IPS-20b (cell line): ENCODE measurements around the gene MLIP.

Source experiments
- H3K27ac ChIP-seq: one replicate; pipeline ENCODE4 v1.5.1; 2013; ENCODE audit warnings: low read length
- H3K27me3 ChIP-seq: 2 replicates; pipeline ENCODE4 v1.6.1; 2013; ENCODE audit warnings: mild to moderate bottlenecking, low read length, inconsistent platforms; ENCODE audit not compliant: insufficient read depth
- H3K36me3 ChIP-seq: 2 replicates; pipeline ENCODE4 v1.6.1; 2013; ENCODE audit warnings: low read depth, mild to moderate bottlenecking, inconsistent platforms, low read length, moderate library complexity; ENCODE audit not compliant: insufficient read depth
- H3K4me1 ChIP-seq: 2 replicates; pipeline ENCODE4 v1.6.1; 2013; ENCODE audit warnings: mild to moderate bottlenecking, control low read depth, inconsistent platforms, low read length, moderate library complexity; ENCODE audit not compliant: insufficient read depth
- H3K4me3 ChIP-seq: 2 replicates; pipeline ENCODE4 v1.5.1; 2013; ENCODE audit warnings: mild to moderate bottlenecking, low read length, inconsistent platforms
- H3K9ac ChIP-seq: 2 replicates; pipeline ENCODE4 v1.6.1; 2013; ENCODE audit warnings: low read depth, mild to moderate bottlenecking, inconsistent platforms, low read length, moderate library complexity
- H3K9me3 ChIP-seq: 2 replicates; pipeline ENCODE4 v1.6.1; 2013; ENCODE audit warnings: mild to moderate bottlenecking, low read depth, low read length, inconsistent platforms; ENCODE audit not compliant: insufficient read depth

Gene MLIP

DNA sequence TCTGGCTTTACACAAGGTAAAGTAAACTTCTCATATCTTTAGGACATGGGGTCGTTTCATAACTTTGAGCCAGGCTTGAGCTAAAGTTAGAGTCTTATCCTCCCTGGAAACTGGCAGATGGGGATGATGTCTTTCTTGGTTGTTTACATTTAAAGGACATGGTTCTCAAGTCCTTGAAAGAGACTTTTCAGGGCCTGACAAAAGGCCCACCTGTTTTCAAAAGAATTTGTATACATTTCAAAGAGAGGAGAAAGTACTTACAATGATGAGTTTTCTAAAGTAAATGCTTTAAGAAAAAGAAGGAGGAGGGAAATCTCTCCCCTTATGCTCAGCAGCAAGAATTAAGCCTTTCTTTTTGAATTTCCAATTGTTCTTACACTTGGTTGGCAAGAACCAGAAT lies 151.3 kb downstream of the MLIP start:
- Histone ChIP-seq H3K9me3 (no peaks in the 10 kb centered on the region), H3K36me3 (no peaks in the 10 kb centered on the region), H3K4me3 (peak overlapping the region; percentile 25; the same call in 1 of the 2 replicates), H3K27me3 (no peaks in the 10 kb centered on the region), H3K9ac (no peak overlapping the region), H3K27ac (no peak overlapping the region), H3K4me1 (peaks cover 15% of the 10 kb centered on the region; the same call in 1 of the 2 replicates)

DNA sequence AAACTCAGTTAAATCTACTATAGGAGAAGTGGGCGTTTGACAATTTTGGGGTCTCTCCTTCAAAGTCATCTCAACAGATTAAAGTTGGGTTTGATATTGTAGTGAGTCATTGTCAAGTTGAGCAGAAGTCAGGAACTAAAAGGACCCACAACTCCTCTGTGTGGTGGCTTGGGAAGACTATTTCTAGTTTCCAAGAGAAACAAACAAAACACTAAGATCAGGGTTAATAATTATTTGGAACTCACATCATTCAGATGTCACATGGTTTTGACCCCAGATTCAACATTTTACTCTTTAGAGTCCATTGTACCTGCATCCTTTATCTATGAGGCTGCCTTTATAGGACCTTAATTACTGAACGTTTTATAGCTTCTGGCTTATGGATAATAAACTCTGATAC lies 151.7 kb downstream of the MLIP start:
- H3K36me3 ChIP-seq = no peaks in the 10 kb centered on the region
- no peak overlapping the region for H3K9ac ChIP-seq
- no peak overlapping the region for H3K27ac ChIP-seq

DNA sequence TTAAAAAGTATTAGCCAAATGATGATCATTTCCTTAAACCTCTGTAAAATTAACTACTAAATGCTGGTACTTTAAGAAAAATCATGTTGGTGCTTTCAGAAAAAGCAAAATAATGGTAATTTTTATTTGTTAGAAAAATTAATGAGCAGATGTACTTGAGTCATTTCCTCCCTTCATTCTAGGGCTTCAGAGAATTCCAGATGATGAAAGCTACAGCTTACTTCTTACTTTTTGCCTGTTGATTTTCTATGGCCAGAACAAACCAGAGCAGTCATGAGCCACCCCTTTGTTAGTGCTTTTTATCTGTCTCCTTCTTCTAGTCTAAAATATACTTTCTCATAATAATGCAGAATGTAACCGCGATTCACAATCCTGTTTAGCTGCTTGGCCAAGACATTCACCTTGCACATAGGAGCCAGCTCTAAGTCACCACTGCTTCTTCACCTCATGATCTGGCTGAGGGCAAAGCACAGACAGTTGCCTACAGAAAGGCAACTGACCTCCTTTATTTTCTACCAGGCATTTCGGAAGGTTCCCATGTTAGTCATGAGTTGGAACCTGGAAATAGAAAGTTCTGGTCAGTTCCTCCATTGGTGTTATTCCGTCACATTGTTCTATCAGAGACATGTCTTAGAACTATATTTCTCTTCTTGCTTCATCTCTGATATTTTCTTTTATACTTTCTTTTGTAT lies 153.5 kb downstream of the MLIP start:
- Histone ChIP-seq H3K4me3 (no peak overlapping the region), H3K9me3 (no peaks in the 10 kb centered on the region), H3K4me1 (peaks cover 12% of the 10 kb centered on the region; the same call in 1 of the 2 replicates), H3K27me3 (no peaks in the 10 kb centered on the region), H3K9ac (no peak overlapping the region), H3K36me3 (no peaks in the 10 kb centered on the region), H3K27ac (no peak overlapping the region)

More for the DNA sequence above, 151.7 kb downstream of the MLIP start:
- no peaks in the 10 kb centered on the region for H3K27me3 ChIP-seq
- H3K9me3 ChIP-seq = no peaks in the 10 kb centered on the region
- H3K4me1 ChIP-seq = peaks cover 15% of the 10 kb centered on the region; the same call in 1 of the 2 replicates
- peak overlapping the region; percentile 25; the same call in 1 of the 2 replicates for H3K4me3 ChIP-seq

DNA sequence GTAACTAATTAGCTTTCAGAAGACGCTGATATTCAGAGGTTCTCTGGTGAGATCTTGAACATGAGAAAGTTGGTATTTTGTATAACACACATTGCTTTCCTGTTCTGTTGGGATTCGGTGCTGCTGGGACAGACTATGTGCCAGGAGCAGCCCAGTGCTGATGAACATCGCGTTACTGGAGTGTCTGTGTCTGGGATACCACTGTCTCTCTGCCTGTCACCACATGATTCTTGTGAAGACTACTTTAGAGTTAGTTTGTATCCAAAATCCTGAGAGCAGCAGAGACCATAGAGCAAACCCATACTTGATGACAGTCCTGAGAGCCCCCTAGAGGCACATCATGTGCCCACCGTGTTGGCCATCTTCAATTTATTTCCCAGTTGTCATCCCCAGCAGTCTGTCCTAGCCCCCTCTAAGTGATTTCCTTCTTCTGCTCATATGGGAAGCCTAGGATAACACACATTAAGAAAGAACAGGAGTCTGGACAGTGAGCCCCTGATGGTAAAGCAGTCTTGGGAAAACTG lies 155.2 kb downstream of the MLIP start:
- Histone ChIP-seq H3K36me3 (no peaks in the 10 kb centered on the region), H3K4me1 (peaks cover 12% of the 10 kb centered on the region; the same call in 1 of the 2 replicates), H3K27me3 (no peaks in the 10 kb centered on the region), H3K4me3 (no peak overlapping the region), H3K9ac (no peak overlapping the region), H3K27ac (no peak overlapping the region), H3K9me3 (no peaks in the 10 kb centered on the region)

DNA sequence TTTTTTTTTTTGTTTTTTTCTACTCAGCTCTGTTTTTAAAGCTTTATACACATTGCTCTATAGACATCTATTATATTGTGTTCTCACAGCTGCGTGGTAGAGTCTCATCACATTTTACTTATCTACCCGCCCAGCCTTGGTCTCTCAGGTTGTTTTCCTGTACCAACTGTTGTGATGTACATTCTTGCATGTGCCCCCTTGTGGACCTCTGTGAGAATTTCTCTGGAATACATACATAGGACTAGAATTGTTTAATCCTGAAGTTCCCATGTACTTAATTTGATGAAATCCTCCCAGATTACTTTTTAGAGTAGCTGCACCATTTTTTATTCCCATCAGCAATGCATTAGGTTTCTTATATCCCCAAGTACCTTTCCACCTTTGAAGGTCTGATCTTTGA lies 156.6 kb downstream of the MLIP start:
- Histone ChIP-seq H3K9me3 (no peaks in the 10 kb centered on the region), H3K4me3 (no peak overlapping the region), H3K27me3 (no peaks in the 10 kb centered on the region), H3K27ac (no peak overlapping the region), H3K4me1 (peaks cover 8% of the 10 kb centered on the region; the same call in 1 of the 2 replicates), H3K36me3 (no peaks in the 10 kb centered on the region), H3K9ac (no peak overlapping the region)

DNA sequence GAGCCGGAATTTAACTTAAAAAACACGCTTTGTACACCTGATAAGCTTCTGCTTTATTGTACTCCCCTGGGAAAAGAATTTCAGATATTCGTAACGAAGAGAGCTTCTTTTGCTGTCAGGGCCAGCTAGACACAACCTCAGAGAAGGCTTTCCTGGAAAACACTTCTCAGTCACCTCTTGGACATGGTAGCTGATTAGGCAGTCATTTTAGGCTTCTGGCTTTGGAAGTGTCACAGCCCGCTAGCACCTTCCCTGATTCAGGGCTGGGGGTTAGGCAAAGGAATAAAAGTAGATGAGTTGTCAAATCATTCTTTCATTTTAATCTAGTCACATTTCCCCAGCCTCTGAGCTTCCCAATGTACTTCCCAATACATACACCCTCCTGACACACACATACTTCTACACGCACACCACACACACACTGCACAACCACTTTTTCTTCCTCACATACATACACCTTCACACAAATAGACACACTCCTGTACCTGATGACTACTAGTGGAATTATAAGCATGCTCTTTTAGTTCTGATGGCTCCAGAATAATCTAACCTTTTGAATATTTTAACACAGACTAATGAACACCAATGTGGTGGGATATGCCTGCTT lies 162.1 kb downstream of the MLIP start:
- H3K27me3 ChIP-seq = no peaks in the 10 kb centered on the region
- no peak overlapping the region for H3K27ac ChIP-seq
- no peaks in the 10 kb centered on the region for H3K9me3 ChIP-seq
- H3K4me3 ChIP-seq = no peak overlapping the region
- H3K4me1 ChIP-seq = no peaks in the 10 kb centered on the region
- no peaks in the 10 kb centered on the region for H3K36me3 ChIP-seq
- no peak overlapping the region for H3K9ac ChIP-seq

DNA sequence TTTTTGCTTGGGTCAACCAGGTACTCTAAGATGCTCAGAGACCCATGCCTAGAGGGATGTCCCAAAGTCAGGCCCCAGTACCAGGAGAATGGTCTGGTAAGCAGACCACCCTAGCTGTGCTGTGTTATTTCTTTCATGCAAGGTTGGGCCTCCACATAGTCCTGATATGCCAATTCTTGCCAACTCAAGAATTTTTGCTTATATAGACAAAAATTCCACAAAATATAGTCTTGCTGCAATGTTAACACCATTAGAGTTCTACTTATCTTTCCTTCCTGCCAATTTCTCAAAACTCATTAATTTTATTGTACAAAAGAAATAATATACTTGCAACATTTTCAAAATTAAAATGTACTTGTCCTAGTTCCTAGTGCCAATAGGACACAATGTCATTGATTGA lies 163.1 kb downstream of the MLIP start:
- no peaks in the 10 kb centered on the region for H3K9me3 ChIP-seq
- no peaks in the 10 kb centered on the region for H3K4me1 ChIP-seq
- no peak overlapping the region for H3K4me3 ChIP-seq
- no peak overlapping the region for H3K9ac ChIP-seq
- no peaks in the 10 kb centered on the region for H3K27me3 ChIP-seq
- no peaks in the 10 kb centered on the region for H3K36me3 ChIP-seq
- H3K27ac ChIP-seq = no peak overlapping the region

DNA sequence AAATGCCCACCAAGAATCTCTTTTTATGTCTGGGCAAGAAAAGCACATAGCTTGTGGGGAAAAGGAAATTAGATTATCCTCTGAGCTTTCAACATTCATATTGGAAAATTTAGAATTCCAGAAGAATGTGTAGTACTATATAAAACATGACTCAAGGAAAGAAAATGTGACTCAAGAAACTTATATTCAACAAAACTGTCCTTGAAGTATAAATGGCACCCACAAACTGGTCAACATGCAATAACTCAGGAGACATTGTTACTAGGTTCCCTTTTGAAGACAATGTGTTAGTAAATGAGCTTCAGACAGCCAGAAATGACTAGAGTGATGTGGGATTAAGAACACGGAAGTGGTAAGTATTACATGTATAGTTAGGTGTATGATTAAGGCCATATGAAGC lies 170.9 kb downstream of the MLIP start:
- no peak overlapping the region for H3K9ac ChIP-seq
- H3K4me1 ChIP-seq = no peaks in the 10 kb centered on the region
- no peak overlapping the region for H3K27ac ChIP-seq
- H3K27me3 ChIP-seq = no peaks in the 10 kb centered on the region
- H3K36me3 ChIP-seq = no peaks in the 10 kb centered on the region
- H3K4me3 ChIP-seq = no peak overlapping the region
- no peaks in the 10 kb centered on the region for H3K9me3 ChIP-seq

DNA sequence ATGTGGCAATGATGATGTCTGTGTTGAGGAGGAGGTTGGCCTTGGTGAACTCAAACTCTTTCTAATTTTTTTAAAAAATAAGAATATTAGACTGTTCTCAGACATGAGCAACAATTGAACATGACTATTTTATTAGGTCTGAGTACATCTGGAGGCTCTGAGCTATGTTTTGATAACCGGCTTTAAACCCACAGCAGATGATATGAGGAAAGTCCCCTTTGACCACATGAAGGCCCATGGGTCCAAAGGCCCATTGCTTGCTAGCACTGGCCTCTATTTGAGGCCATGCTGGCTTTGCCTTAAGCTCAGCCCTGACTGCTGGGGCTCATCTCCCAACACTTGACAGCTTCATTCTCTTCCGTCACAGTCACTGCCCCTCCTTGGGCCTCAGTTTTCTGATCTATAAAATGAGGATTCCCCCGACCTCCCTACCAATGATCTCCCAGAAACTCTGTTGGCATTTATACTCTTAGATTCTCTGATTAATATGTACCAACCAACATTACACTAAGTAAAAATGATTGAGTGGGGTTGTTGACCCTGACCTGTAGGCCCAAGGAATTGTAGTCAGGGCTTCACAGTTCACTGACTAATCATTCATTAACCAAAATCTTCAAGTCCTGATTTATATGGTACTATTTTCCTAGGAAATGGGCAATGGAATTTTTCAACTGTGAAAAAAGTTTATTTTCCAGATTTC lies 173.1 kb downstream of the MLIP start:
- no peak overlapping the region for H3K9ac ChIP-seq
- H3K36me3 ChIP-seq = no peaks in the 10 kb centered on the region
- H3K9me3 ChIP-seq = no peaks in the 10 kb centered on the region
- H3K27ac ChIP-seq = no peak overlapping the region
- H3K27me3 ChIP-seq = no peaks in the 10 kb centered on the region
- no peaks in the 10 kb centered on the region for H3K4me1 ChIP-seq
- no peak overlapping the region for H3K4me3 ChIP-seq

DNA sequence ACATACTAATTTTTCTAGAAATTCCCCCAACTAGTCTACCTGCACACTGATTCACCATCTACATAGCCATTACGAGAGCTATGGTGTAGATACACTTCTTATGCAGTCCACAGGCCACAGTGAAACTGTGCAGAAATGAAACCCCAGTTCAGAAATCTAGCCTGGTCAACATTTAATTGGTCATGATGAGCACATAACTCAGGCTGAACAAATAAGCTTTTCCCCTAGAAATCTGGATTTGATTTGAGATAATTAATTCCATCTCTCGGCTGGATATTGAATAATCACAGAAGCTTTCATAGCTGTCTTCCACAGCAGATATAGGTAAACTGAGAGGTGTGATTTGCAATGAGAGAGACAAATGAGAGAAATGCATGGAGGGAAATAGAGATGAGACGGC lies 174.4 kb downstream of the MLIP start:
- Histone ChIP-seq H3K36me3 (no peaks in the 10 kb centered on the region), H3K9ac (no peak overlapping the region), H3K27ac (no peak overlapping the region), H3K4me1 (no peaks in the 10 kb centered on the region), H3K9me3 (no peaks in the 10 kb centered on the region), H3K4me3 (no peak overlapping the region), H3K27me3 (no peaks in the 10 kb centered on the region)

DNA sequence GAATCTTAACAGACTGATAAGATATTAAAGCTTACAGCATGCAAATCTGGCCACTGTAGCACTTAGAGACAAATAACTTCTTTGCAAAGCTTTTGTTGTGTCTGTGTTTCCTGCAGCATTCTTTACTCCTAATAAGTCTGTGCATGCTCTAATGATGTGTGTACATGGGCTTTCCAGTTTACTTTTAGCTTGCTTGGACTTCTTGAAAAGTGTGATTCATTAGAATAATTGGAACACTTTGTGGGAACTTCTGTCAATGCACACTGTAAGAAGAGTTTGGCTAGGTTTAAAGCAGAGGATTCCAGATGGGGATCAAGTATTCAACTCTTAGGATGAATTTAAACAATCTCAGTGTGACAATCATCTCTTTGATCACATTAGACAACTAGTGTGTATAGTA lies 174.9 kb downstream of the MLIP start:
- Histone ChIP-seq H3K36me3 (no peaks in the 10 kb centered on the region), H3K4me3 (no peak overlapping the region), H3K9me3 (no peaks in the 10 kb centered on the region), H3K27ac (no peak overlapping the region), H3K4me1 (no peaks in the 10 kb centered on the region), H3K9ac (no peak overlapping the region), H3K27me3 (no peaks in the 10 kb centered on the region)
